ENCODE measurements around the gene PTN. TPM values are rescaled to one million over a fixed set of nuclear protein-coding genes. Genes with fewer than 3 reads are reported as not detected.

The PTN gene
- polyA plus RNA-seq, 3 donors: not detected

DNA sequence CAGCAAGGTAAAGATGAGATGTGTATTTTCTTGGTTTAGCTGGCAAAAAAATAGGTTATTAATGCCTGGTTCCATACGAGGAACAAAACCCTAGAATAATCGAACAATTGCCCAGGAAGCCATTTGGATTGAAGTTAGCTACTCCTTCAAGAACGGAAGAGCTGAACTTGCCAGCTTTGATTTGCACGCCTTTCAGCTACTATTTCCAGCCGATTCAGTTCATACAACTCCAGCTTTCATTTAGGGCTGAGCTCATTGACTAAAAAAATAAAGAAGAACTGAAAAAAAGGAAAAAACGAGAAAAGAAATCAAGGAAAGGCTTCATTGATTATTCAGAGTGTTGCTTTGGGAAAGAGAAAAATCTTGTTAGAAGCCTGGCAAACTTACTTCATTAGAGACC is 60.4 kb downstream of the PTN start:
- TF ChIP-seq, protein P1, sequence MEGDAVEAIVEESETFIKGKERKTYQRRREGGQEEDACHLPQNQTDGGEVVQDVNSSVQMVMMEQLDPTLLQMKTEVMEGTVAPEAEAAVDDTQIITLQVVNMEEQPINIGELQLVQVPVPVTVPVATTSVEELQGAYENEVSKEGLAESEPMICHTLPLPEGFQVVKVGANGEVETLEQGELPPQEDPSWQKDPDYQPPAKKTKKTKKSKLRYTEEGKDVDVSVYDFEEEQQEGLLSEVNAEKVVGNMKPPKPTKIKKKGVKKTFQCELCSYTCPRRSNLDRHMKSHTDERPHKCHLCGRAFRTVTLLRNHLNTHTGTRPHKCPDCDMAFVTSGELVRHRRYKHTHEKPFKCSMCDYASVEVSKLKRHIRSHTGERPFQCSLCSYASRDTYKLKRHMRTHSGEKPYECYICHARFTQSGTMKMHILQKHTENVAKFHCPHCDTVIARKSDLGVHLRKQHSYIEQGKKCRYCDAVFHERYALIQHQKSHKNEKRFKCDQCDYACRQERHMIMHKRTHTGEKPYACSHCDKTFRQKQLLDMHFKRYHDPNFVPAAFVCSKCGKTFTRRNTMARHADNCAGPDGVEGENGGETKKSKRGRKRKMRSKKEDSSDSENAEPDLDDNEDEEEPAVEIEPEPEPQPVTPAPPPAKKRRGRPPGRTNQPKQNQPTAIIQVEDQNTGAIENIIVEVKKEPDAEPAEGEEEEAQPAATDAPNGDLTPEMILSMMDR (IDR thresholded peaks at IDR 0.05): no peak
- Histone ChIP-seq H4K20me1 (ENCODE audit: insufficient read depth, low read length) (no peaks in the 10 kb centered on the region), H3K9ac (ENCODE audit: insufficient read depth, low read length, poor library complexity, severe bottlenecking) (no peak overlapping the region), H2AFZ (ENCODE audit: insufficient read depth, low read depth, low read length, poor library complexity, severe bottlenecking) (no peak overlapping the region), H3K36me3 (replicated peaks in 1 of 2; ENCODE audit: control insufficient read depth in 1 of 2, insufficient read depth in 2 of 2, low read length in 2 of 2) (no peaks in the 10 kb centered on the region), H3K9me3 (replicated peaks in 1 of 2; ENCODE audit: control insufficient read depth in 1 of 2, insufficient read depth in 1 of 2, low read length in 2 of 2) (no peaks in the 10 kb centered on the region), H3K27me3 (ENCODE audit: control insufficient read depth in 2 of 2, insufficient read depth in 2 of 2, low read length in 2 of 2) (no peaks in the 10 kb centered on the region), H3K4me2 (replicated peaks; ENCODE audit: extremely low read depth, low read length, poor library complexity, severe bottlenecking) (no peak overlapping the region), H3K4me1 (ENCODE audit: control insufficient read depth in 1 of 2, insufficient read depth in 2 of 2, low read length in 2 of 2) (no peaks in the 10 kb centered on the region), H3K27ac (ENCODE audit: low read depth in 1 of 2, low read length in 2 of 2) (no peak overlapping the region), H3K4me3 (replicated peaks in 1 of 3; ENCODE audit: low read depth in 2 of 3, low read length in 3 of 3) (no peak overlapping the region), H3K79me2 (ENCODE audit: insufficient read depth, low read length) (no peaks in the 10 kb centered on the region)
- Mint-ChIP-seq H3K27ac (no peak overlapping the region), H3K36me3 (no peaks in the 10 kb centered on the region), H3K4me3 (no peak overlapping the region), H3K9me3 (peaks cover 0 to 4% (median 0%) of the 10 kb centered on the region in 7 donors), H3K4me1 (no peaks in the 10 kb centered on the region), H3K27me3 (ENCODE audit: low read depth in 3 of 3) (no peaks in the 10 kb centered on the region)
- 100% methylated on average over 3 of the region's 6 CpGs for WGBS (ENCODE audit: insufficient coverage)
- intact Hi-C loops (cut with micrococcal nuclease): no loop called here
- no peak for DNase-seq

DNA sequence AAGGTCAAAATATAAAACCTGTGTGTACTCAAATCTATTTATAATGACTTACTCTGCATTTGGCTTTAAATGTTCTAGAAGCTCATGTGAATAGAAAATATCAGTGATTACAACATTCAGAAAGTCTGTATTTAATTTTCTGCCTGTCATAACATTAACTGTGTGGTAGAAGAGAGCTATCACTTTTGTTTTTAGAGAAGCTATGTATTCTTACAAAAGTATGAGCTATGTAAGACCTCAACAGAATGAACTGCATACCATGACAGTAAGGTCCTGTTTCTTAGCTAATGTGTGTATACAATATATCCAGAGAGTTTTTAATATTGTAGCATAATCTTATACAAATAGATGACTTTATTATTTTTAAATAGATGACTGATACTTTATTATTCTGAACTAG is 61.5 kb downstream of the PTN start:
- Histone ChIP-seq H2AFZ (ENCODE audit: insufficient read depth, low read depth, low read length, poor library complexity, severe bottlenecking) (no peak overlapping the region), H4K20me1 (ENCODE audit: insufficient read depth, low read length) (no peaks in the 10 kb centered on the region), H3K27ac (ENCODE audit: low read depth in 1 of 2, low read length in 2 of 2) (no peak overlapping the region), H3K4me2 (replicated peaks; ENCODE audit: extremely low read depth, low read length, poor library complexity, severe bottlenecking) (no peak overlapping the region), H3K4me3 (replicated peaks in 1 of 3; ENCODE audit: low read depth in 2 of 3, low read length in 3 of 3) (no peak overlapping the region), H3K27me3 (ENCODE audit: control insufficient read depth in 2 of 2, insufficient read depth in 2 of 2, low read length in 2 of 2) (no peaks in the 10 kb centered on the region), H3K9me3 (replicated peaks in 1 of 2; ENCODE audit: control insufficient read depth in 1 of 2, insufficient read depth in 1 of 2, low read length in 2 of 2) (no peaks in the 10 kb centered on the region), H3K9ac (ENCODE audit: insufficient read depth, low read length, poor library complexity, severe bottlenecking) (no peak overlapping the region), H3K4me1 (ENCODE audit: control insufficient read depth in 1 of 2, insufficient read depth in 2 of 2, low read length in 2 of 2) (no peaks in the 10 kb centered on the region), H3K79me2 (ENCODE audit: insufficient read depth, low read length) (no peaks in the 10 kb centered on the region), H3K36me3 (replicated peaks in 1 of 2; ENCODE audit: control insufficient read depth in 1 of 2, insufficient read depth in 2 of 2, low read length in 2 of 2) (no peaks in the 10 kb centered on the region)
- intact Hi-C loops (cut with micrococcal nuclease): no loop called here
- Mint-ChIP-seq H3K9me3 (peaks cover 0 to 4% (median 0%) of the 10 kb centered on the region in 7 donors), H3K36me3 (no peaks in the 10 kb centered on the region), H3K4me3 (no peak overlapping the region), H3K27me3 (ENCODE audit: low read depth in 3 of 3) (no peaks in the 10 kb centered on the region), H3K4me1 (no peaks in the 10 kb centered on the region), H3K27ac (no peak overlapping the region)
- no peak for DNase-seq
- TF ChIP-seq, protein P1 (IDR thresholded peaks at IDR 0.05): no peak

Measured in CD14-positive monocyte (primary cell).